Lower leg skin (tissue), 3 donors: Measurements from ENCODE around the gene PDE9A.

Experiments used
- POLR2A ChIP-seq, 2 donors: fragments of 450-650 bp; IDR thresholded peaks; one replicate each; pipeline ENCODE4 v1.6.1; 2016 to 2017; ENCODE audit warnings: antibody characterized with exemption in 2 of 2, mild to moderate bottlenecking in 1 of 2, moderate library complexity in 1 of 2
- TF ChIP-seq, protein P1 (sequence below), 3 donors: fragments of 450-650 bp; IDR thresholded peaks; one replicate each; pipeline ENCODE4 v1.5.1; 2016; ENCODE audit warnings: antibody characterized with exemption in 3 of 3, mild to moderate bottlenecking in 3 of 3, moderate library complexity in 2 of 3

- TF ChIP-seq, protein P1, sequence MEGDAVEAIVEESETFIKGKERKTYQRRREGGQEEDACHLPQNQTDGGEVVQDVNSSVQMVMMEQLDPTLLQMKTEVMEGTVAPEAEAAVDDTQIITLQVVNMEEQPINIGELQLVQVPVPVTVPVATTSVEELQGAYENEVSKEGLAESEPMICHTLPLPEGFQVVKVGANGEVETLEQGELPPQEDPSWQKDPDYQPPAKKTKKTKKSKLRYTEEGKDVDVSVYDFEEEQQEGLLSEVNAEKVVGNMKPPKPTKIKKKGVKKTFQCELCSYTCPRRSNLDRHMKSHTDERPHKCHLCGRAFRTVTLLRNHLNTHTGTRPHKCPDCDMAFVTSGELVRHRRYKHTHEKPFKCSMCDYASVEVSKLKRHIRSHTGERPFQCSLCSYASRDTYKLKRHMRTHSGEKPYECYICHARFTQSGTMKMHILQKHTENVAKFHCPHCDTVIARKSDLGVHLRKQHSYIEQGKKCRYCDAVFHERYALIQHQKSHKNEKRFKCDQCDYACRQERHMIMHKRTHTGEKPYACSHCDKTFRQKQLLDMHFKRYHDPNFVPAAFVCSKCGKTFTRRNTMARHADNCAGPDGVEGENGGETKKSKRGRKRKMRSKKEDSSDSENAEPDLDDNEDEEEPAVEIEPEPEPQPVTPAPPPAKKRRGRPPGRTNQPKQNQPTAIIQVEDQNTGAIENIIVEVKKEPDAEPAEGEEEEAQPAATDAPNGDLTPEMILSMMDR (IDR thresholded peaks at IDR 0.05): no peak
- no peak for TF ChIP-seq POLR2A (IDR thresholded peaks at IDR 0.05)
Observed at GRCh38 chr21:42701706-42702456, 48.5 kb downstream of the PDE9A start.
